Superior temporal gyrus (tissue), 1 donor: Measurements from ENCODE around the gene COLEC12.
"Not testable (repeated sequence)": the region's sequence is repeated elsewhere in the genome, so short reads cannot be mapped to it uniquely, and the experiment has no call there.

Experiments
- DNase-seq: peaks from one replicate; pipeline ENCODE4 v3.0.0-alpha.2; 2016; ENCODE audit errors: extremely low spot score

Gene COLEC12

GRCh38 chr18:415047-415446, 85.5 kb downstream of the COLEC12 start:
- no peak for DNase-seq

- no peak for DNase-seq
Observed at GRCh38 chr18:413233-413632, 87.3 kb downstream of the COLEC12 start.

- no peak for DNase-seq
Observed at GRCh38 chr18:410047-410455, 90.5 kb downstream of the COLEC12 start.

- DNase-seq = no peak
Observed at GRCh38 chr18:408367-408766, 92.1 kb downstream of the COLEC12 start.

GRCh38 chr18:407626-408224, 92.8 kb downstream of the COLEC12 start:
- DNase-seq = no peak

- no peak for DNase-seq
Observed at GRCh38 chr18:407191-407590, 93.3 kb downstream of the COLEC12 start.

- no peak for DNase-seq
Observed at GRCh38 chr18:406677-407076, 93.8 kb downstream of the COLEC12 start.

GRCh38 chr18:405006-405405, 95.5 kb downstream of the COLEC12 start:
- not testable (repeated sequence) for DNase-seq

- no peak for DNase-seq
Observed at GRCh38 chr18:404061-404636, 96.4 kb downstream of the COLEC12 start.

GRCh38 chr18:402129-402528, 98.4 kb downstream of the COLEC12 start:
- DNase-seq = no peak

- DNase-seq = no peak
Observed at GRCh38 chr18:400456-400855, 100.0 kb downstream of the COLEC12 start.

GRCh38 chr18:399631-400135, 100.8 kb downstream of the COLEC12 start:
- DNase-seq = no peak

GRCh38 chr18:398935-399630, 101.4 kb downstream of the COLEC12 start:
- no peak for DNase-seq

GRCh38 chr18:396556-396955, 103.9 kb downstream of the COLEC12 start:
- no peak for DNase-seq

- DNase-seq = no peak
Observed at GRCh38 chr18:396251-396555, 104.3 kb downstream of the COLEC12 start.

GRCh38 chr18:395456-396250, 104.8 kb downstream of the COLEC12 start:
- no peak for DNase-seq

GRCh38 chr18:394987-395362, 105.5 kb downstream of the COLEC12 start:
- no peak for DNase-seq

GRCh38 chr18:394262-394986, 106.1 kb downstream of the COLEC12 start:
- DNase-seq = no peak

GRCh38 chr18:393574-393957, 106.9 kb downstream of the COLEC12 start:
- no peak for DNase-seq

- DNase-seq = no peak
Observed at GRCh38 chr18:392928-393573, 107.5 kb downstream of the COLEC12 start.

- no peak for DNase-seq
Observed at GRCh38 chr18:390741-391478, 109.6 kb downstream of the COLEC12 start.
